PC-3 (cell line): Measurements from ENCODE around the gene EFR3B. TPM values are rescaled to one million over a fixed set of nuclear protein-coding genes. Genes with fewer than 3 reads are reported as not detected.

ENCODE experiments used
- ATAC-seq: fragments of 200-7000 bp; cut with Tn5 transposase; 2 replicates; pipeline ENCODE4 v1.9.1; 2020; ENCODE audit warnings: mild to moderate bottlenecking, moderate library complexity
- BruUV-seq: library from RNA; stranded (reverse); fragments of 400-500 nt; replicated peaks from 2 replicates; lab custom pipeline; 2021; lab: Mats Ljungman, UMichigan
- CTCF ChIA-PET: fragments of 300-600 bp; sonication (Branson Sonifier 250); formaldehyde crosslinking; loops from one replicate; lab custom pipeline; 2022; ENCODE audit warnings: antibody characterized with exemption; lab: Charles Lee
- POLR2A ChIA-PET: fragments of 300-600 bp; sonication (Branson Sonifier 250); formaldehyde crosslinking; loops from one replicate; lab custom pipeline; 2022; ENCODE audit warnings: antibody characterized with exemption; ENCODE audit not compliant: unreplicated experiment; lab: Charles Lee
- DNase-seq: peaks from one replicate; pipeline ENCODE4 v3.0.0-alpha.2; 2015
- H2AFZ ChIP-seq: fragments of 300-600 bp; sonication (generic); 2 replicates; pipeline ENCODE4 v1.6.0; 2016; ENCODE audit warnings: antibody characterized with exemption, low read length
- H3F3A ChIP-seq: fragments of 300-600 bp; sonication (generic); one replicate; pipeline ENCODE4 v1.6.0; 2017; ENCODE audit warnings: antibody characterized with exemption, low read length, control low read depth, mild to moderate bottlenecking; ENCODE audit not compliant: unreplicated experiment
- H3K27ac ChIP-seq: fragments of 300-600 bp; sonication (generic); 2 replicates; pipeline ENCODE4 v1.5.1; 2016; ENCODE audit warnings: mild to moderate bottlenecking, low read length
- H3K27me3 ChIP-seq: fragments of 300-600 bp; sonication (generic); 2 replicates; pipeline ENCODE4 v1.6.1; 2016; ENCODE audit warnings: low read length, mixed read lengths
- H3K36me3 ChIP-seq: fragments of 300-600 bp; sonication (generic); 2 replicates; pipeline ENCODE4 v1.6.1; 2016; ENCODE audit warnings: low read depth, mixed run types, low read length, mixed read lengths
- H3K4me1 ChIP-seq: fragments of 300-600 bp; sonication (generic); 2 replicates; pipeline ENCODE4 v1.5.1; 2016; ENCODE audit warnings: low read length; ENCODE audit not compliant: insufficient read depth
- H3K4me2 ChIP-seq: fragments of 300-600 bp; sonication (generic); 2 replicates; pipeline ENCODE4 v1.6.0; 2016; ENCODE audit warnings: low read length
- H3K4me3 ChIP-seq: fragments of 300-600 bp; sonication (generic); 2 replicates; pipeline ENCODE4 v1.5.1; 2016; ENCODE audit warnings: mild to moderate bottlenecking, low read length, mixed read lengths
- H3K79me2 ChIP-seq: fragments of 300-600 bp; sonication (generic); 2 replicates; pipeline ENCODE4 v1.6.1; 2017; ENCODE audit warnings: low read length, mixed read lengths
- H3K9ac ChIP-seq: fragments of 300-600 bp; sonication (generic); 2 replicates; pipeline ENCODE4 v1.6.0; 2016; ENCODE audit warnings: mild to moderate bottlenecking, low read length
- H3K9me2 ChIP-seq: fragments of 300-600 bp; sonication (generic); replicated peaks from 2 replicates; pipeline ENCODE4 v1.6.1; 2016; ENCODE audit warnings: mixed run types, low read length, mixed read lengths
- H3K9me3 ChIP-seq: fragments of 300-600 bp; sonication (generic); 2 replicates; pipeline ENCODE4 v1.6.1; 2016; ENCODE audit warnings: low read length, mixed read lengths
- H4K20me1 ChIP-seq: fragments of 300-600 bp; sonication (generic); 2 replicates; pipeline ENCODE4 v1.6.1; 2016; ENCODE audit warnings: low read length, mixed read lengths
- EZH2 ChIP-seq: fragments of 300-600 bp; sonication (generic); IDR thresholded peaks from one replicate; pipeline ENCODE4 v1.6.1; 2017; ENCODE audit warnings: antibody characterized with exemption, mild to moderate bottlenecking, low read length; ENCODE audit not compliant: unreplicated experiment
- EZH2phosphoT487 ChIP-seq: fragments of 300-600 bp; sonication (generic); IDR thresholded peaks from 2 replicates; pipeline ENCODE4 v1.6.1; 2018; ENCODE audit warnings: mild to moderate bottlenecking, antibody characterized with exemption, low read length, borderline replicate concordance
- intact Hi-C: fragments of 100-400 bp; cut with micrococcal nuclease; formaldehyde crosslinking; loops from 2 replicates; pipeline ENCODE4 v1.9.0; 2023
- total RNA-seq: library from RNA; depleted of rRNA; stranded (reverse); fragments of >200 nt; gene quantifications from 2 replicates; pipeline ENCODE4 v1.2.3, GENCODE V29; 2014
- TF ChIP-seq, protein P1 (sequence below): fragments of 300-600 bp; sonication (generic); conservative IDR thresholded peaks from 2 replicates; pipeline ENCODE4 v1.5.1; 2017; ENCODE audit warnings: antibody characterized with exemption, low read depth, mild to moderate bottlenecking, low read length

Gene EFR3B
- total RNA-seq, 1 experiment from 2014 or later = 4.6 TPM

DNA sequence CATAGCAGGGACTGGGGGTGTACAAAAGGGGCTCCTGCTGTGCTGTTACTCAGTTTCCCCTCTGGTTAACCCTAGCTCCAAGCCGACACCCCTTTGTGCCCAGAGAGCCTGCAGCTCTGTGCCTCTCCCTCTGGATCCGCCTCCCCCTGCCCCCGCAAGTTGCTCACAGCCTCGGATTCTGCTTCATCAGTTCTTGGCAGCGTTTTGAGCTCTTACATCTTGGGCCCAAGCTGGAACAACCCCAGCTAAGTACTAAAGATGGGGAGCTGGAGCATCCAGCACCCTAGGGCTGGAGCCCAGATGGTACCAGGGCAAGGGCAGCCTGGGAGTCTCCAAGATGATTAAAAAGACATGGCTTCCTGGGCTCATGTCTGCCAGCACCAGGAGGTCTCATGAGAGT is 85.8 kb downstream of the EFR3B start:
- peaks cover 2% of the 10 kb centered on the region; the same call in 1 of the 2 replicates for H3K4me1 ChIP-seq
- no peaks in the 10 kb centered on the region for H3K36me3 ChIP-seq
- H3K27ac ChIP-seq = no peak overlapping the region
- H3K9me2 ChIP-seq = no peaks in the 10 kb centered on the region
- H3K4me2 ChIP-seq = no peak overlapping the region
- POLR2A ChIA-PET = no interaction called here
- CTCF ChIA-PET = no interaction called here
- no peaks in the 10 kb centered on the region for H3K79me2 ChIP-seq
- intact Hi-C loops = loop anchor here (2.0 kb wide), 1 partner anchor 85 kb away; the partner anchor contains the start of gene EFR3B
- TF ChIP-seq, protein P1, sequence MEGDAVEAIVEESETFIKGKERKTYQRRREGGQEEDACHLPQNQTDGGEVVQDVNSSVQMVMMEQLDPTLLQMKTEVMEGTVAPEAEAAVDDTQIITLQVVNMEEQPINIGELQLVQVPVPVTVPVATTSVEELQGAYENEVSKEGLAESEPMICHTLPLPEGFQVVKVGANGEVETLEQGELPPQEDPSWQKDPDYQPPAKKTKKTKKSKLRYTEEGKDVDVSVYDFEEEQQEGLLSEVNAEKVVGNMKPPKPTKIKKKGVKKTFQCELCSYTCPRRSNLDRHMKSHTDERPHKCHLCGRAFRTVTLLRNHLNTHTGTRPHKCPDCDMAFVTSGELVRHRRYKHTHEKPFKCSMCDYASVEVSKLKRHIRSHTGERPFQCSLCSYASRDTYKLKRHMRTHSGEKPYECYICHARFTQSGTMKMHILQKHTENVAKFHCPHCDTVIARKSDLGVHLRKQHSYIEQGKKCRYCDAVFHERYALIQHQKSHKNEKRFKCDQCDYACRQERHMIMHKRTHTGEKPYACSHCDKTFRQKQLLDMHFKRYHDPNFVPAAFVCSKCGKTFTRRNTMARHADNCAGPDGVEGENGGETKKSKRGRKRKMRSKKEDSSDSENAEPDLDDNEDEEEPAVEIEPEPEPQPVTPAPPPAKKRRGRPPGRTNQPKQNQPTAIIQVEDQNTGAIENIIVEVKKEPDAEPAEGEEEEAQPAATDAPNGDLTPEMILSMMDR = no peak
- TF ChIP-seq EZH2 = no peak
- TF ChIP-seq EZH2phosphoT487 = no peak
- H3K4me3 ChIP-seq = no peak overlapping the region
- H3K27me3 ChIP-seq = no peaks in the 10 kb centered on the region
- H3K9me3 ChIP-seq = no peaks in the 10 kb centered on the region
- BruUV-seq = no TSS peak
- no peaks in the 10 kb centered on the region for H3F3A ChIP-seq
- no peak overlapping the region for H3K9ac ChIP-seq
- ATAC-seq = no peak
- H4K20me1 ChIP-seq = no peaks in the 10 kb centered on the region
- H2AFZ ChIP-seq = no peak overlapping the region
- no peak for DNase-seq

DNA sequence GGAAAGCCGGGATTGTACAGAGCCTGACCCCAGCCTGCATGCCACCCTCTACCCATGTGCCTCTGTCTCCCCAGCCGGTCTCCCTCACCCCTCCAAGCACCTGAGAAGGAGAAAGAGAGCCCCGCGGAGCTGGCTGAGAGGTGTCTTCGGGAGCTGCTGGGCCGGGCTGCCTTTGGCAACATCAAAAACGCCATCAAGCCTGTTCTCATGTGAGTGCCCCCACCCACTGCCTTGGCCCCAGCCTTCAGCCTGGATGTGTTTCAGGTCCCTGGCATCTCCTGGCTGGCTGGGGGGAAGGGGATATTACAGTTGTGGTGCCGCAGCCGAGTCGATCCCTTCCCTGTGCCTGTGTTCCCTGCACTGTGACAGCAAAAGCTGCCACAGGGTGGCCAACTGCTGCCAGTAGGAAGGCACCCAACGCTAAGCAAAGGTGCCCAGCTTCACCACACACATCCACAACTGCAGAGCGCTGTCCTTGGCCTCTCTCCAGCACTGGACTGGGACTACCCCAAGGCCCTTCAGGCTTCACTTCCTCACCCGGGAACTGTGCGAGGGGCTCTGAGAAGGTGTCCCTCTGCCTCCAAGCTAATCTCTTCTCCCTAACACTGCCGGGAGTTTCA is 88.1 kb downstream of the EFR3B start:
- ChIA-PET CTCF (interaction anchor here (0.5 to 1.8 kb wide), 10 partner anchors 10 to 443 kb away, joined by 3 to 26 read pairs (median 6); partner anchors contain the start of gene EFR3B), POLR2A (interaction anchor here (0.6 kb wide), 2 partner anchors 91 to 299 kb away, joined by 3 to 7 read pairs; no protein-coding TSS in a partner anchor)
- Histone ChIP-seq H3K4me1 (peaks cover 2% of the 10 kb centered on the region; the same call in 1 of the 2 replicates), H3K9ac (no peak overlapping the region), H3K27ac (no peak overlapping the region), H3K9me3 (no peaks in the 10 kb centered on the region), H3F3A (no peaks in the 10 kb centered on the region), H3K4me3 (no peak overlapping the region), H3K27me3 (no peaks in the 10 kb centered on the region), H3K79me2 (no peaks in the 10 kb centered on the region), H3K9me2 (no peaks in the 10 kb centered on the region), H3K4me2 (no peak overlapping the region), H3K36me3 (no peaks in the 10 kb centered on the region), H4K20me1 (no peaks in the 10 kb centered on the region), H2AFZ (no peak overlapping the region)
- ATAC-seq (no peak), DNase-seq (no peak)
- intact Hi-C loops = loop anchor here (1.0 to 2.0 kb wide), 2 partner anchors 87 to 155 kb away; partner anchors contain the start of gene EFR3B
- no peak for TF ChIP-seq EZH2
- TF ChIP-seq, protein P1 = no peak
- TF ChIP-seq EZH2phosphoT487 = no peak
- no TSS peak for BruUV-seq

DNA sequence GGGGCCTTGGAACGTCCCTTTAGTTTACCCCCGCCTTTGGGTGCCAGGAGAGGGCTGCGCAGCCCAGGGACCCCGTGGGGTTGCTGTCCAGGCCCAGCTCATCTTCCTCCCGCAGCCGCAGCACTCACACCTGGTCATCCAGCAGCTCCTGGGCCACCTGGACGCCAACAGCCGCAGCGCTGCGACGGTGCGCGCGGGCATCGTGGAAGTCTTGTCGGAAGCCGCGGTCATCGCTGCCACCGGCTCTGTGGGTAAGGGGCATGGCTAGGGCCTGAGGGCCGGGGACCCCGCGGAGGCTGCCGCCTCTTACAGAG is 89.3 kb downstream of the EFR3B start:
- BruUV-seq = no TSS peak
- H2AFZ ChIP-seq = no peak overlapping the region
- intact Hi-C loops = no loop called here
- peaks cover 2% of the 10 kb centered on the region; the same call in 1 of the 2 replicates for H3K4me1 ChIP-seq
- H3K27me3 ChIP-seq = no peaks in the 10 kb centered on the region
- ChIA-PET CTCF (no interaction called here), POLR2A (interaction anchor here (0.6 kb wide), 1 partner anchor 304 kb away, joined by 5 read pairs; no protein-coding TSS in a partner anchor)
- no peak overlapping the region for H3K27ac ChIP-seq
- H4K20me1 ChIP-seq = no peaks in the 10 kb centered on the region
- H3K36me3 ChIP-seq = no peaks in the 10 kb centered on the region
- TF ChIP-seq EZH2phosphoT487 (no peak), EZH2 (no peak)
- TF ChIP-seq, protein P1 = no peak
- H3K4me2 ChIP-seq = no peak overlapping the region
- ATAC-seq (no peak), DNase-seq (no peak)
- H3K9ac ChIP-seq = no peak overlapping the region
- H3K79me2 ChIP-seq = no peaks in the 10 kb centered on the region
- H3K9me3 ChIP-seq = no peaks in the 10 kb centered on the region
- no peaks in the 10 kb centered on the region for H3F3A ChIP-seq
- no peak overlapping the region for H3K4me3 ChIP-seq
- no peaks in the 10 kb centered on the region for H3K9me2 ChIP-seq
